ENCODE results near the gene PGC. TPM values are rescaled to one million over a fixed set of nuclear protein-coding genes. Genes with fewer than 3 reads are reported as not detected.

The PGC gene
- total and polyA plus RNA-seq, 2 of the 8 experiments (the other 6 are each of a cell fraction or from before 2014, with no cell fraction given): 0.09 TPM; not detected in 1

GRCh38 chr6:41708856-41709255 lies 38.3 kb downstream of the PGC start:
- no peak overlapping the region for H3K14ac ChIP-seq (ENCODE audit: insufficient read length)
- peaks cover 0 to 2% of the 10 kb centered on the region in 2 experiments for H4K20me1 ChIP-seq (replicated peaks in 1 of 2; ENCODE audit: control insufficient read depth in 1 of 2, insufficient read depth in 2 of 2, low read length in 2 of 2)
- H3K4me1 ChIP-seq (replicated peaks in 1 of 4; ENCODE audit: control insufficient read depth in 3 of 4, insufficient read depth in 4 of 4, low read length in 3 of 4): peaks cover 0 to 11% (median 3%) of the 10 kb centered on the region in 4 experiments; a peak in 4 of 7 replicates
- H2BK20ac ChIP-seq (ENCODE audit: low read length): no peak overlapping the region
- H4K8ac ChIP-seq (ENCODE audit: extremely low read depth, insufficient read depth, low read length): no peak overlapping the region
- no peak overlapping the region for H2AFZ ChIP-seq (ENCODE audit: low read length)
- H3K23ac ChIP-seq (ENCODE audit: insufficient read length): no peak overlapping the region
- ChIA-PET CTCF (ENCODE audit: partially characterized antibody) (interaction anchor here (0.7 to 12.5 kb wide), 9 partner anchors 8 to 341 kb away, joined by 3 to 181 read pairs (median 3); partner anchors contain the start of gene TFEB), POLR2A (ENCODE audit: partially characterized antibody) (interaction anchor here (3.0 kb wide), 1 partner anchor 8 kb away, joined by 9 read pairs; no protein-coding TSS in a partner anchor)
- H3K79me1 ChIP-seq (ENCODE audit: low read depth, low read length): 0 out of 2 replicates have a peak, but pooled peaks cover 2% of the 10 kb centered on the region
- peaks cover 3% of the 10 kb centered on the region; the same call in 1 of the 2 replicates for H3K23me2 ChIP-seq (ENCODE audit: low read depth, low read length)
- no peak overlapping the region for H3K27ac ChIP-seq (ENCODE audit: low read depth, low read length)
- no peaks in the 10 kb centered on the region for H3K36me3 ChIP-seq (ENCODE audit: control insufficient read depth in 2 of 4, insufficient read depth in 4 of 4, low read length in 3 of 4)
- H2BK120ac ChIP-seq (replicated peaks; ENCODE audit: low read depth, low read length): no peak overlapping the region
- no peak overlapping the region for H2AK5ac ChIP-seq (ENCODE audit: low read depth, low read length)
- 95% methylated on average over 3 of the region's 3 CpGs; no CpG with 5 or more reads in 1 of the 2 experiments for WGBS, 2 experiments (ENCODE audit: extremely low coverage in 1 of 2, insufficient coverage in 1 of 2, insufficient read length in 1 of 2, insufficient replicate concordance in 2 of 2, low coverage in 1 of 2, low lambda C conversion rate in 2 of 2, missing lambda C conversion rate in 1 of 2)
- H3K79me2 ChIP-seq (ENCODE audit: control insufficient read depth in 1 of 2, insufficient read depth in 2 of 2, low read length in 2 of 2): no peaks in the 10 kb centered on the region
- H4K91ac ChIP-seq (replicated peaks; ENCODE audit: insufficient read length, low read length): no peak overlapping the region
- H3K56ac ChIP-seq (replicated peaks; ENCODE audit: insufficient read length, low read depth, low read length): no peak overlapping the region
- H3K9ac ChIP-seq (replicated peaks in 1 of 4; ENCODE audit: extremely low read depth in 1 of 4, low read depth in 3 of 4, low read length in 3 of 4): no peak overlapping the region
- no peak overlapping the region for H3K4me2 ChIP-seq (ENCODE audit: insufficient read depth in 1 of 2, low read depth in 2 of 2, low read length in 2 of 2)
- H2BK15ac ChIP-seq (ENCODE audit: low read length): no peak overlapping the region
- no peak overlapping the region for H2BK5ac ChIP-seq (ENCODE audit: low read depth, low read length)
- no peak overlapping the region for H4K5ac ChIP-seq (ENCODE audit: insufficient read length, low read depth, low read length)
- FAIRE-seq (no peak), DNase-seq (ENCODE audit: low read depth in 1 of 2, low spot score in 2 of 2) (no peak)
- H3K9me3 ChIP-seq (ENCODE audit: insufficient read depth in 2 of 2, low read depth in 1 of 2, low read length in 1 of 2): no peaks in the 10 kb centered on the region
- no peak overlapping the region for H3K4ac ChIP-seq (replicated peaks; ENCODE audit: insufficient read length, low read depth, low read length)
- H3K4me3 ChIP-seq (ENCODE audit: extremely low read depth in 1 of 4, insufficient read depth in 2 of 4, low read depth in 3 of 4, low read length in 4 of 4): no peak overlapping the region
- no peak overlapping the region; the same call in 1 of the 2 replicates for H3K18ac ChIP-seq (ENCODE audit: extremely low read depth, low read length)
- no peaks in the 10 kb centered on the region for H3K27me3 ChIP-seq (replicated peaks in 1 of 4; ENCODE audit: control insufficient read depth in 3 of 4, extremely low read depth in 1 of 4, insufficient read depth in 3 of 4, low read length in 3 of 4)
- H2BK12ac ChIP-seq (ENCODE audit: low read depth, low read length): no peak overlapping the region
- no peak for TF ChIP-seq E2F6 (IDR thresholded peaks at IDR 0.05)
- no peak for TF ChIP-seq EP300 (IDR thresholded peaks at IDR 0.05; ENCODE audit: borderline replicate concordance in 1 of 2, low read depth in 2 of 2, low read length in 2 of 2)
- TF ChIP-seq SUZ12 (IDR thresholded peaks at IDR 0.05; ENCODE audit: low read length): no peak
- no peak for TF ChIP-seq CTBP2 (IDR thresholded peaks at IDR 0.05; ENCODE audit: borderline replicate concordance, insufficient read depth, insufficient read length, low read length)
- no peak for TF ChIP-seq ATF2 (IDR thresholded peaks at IDR 0.05; ENCODE audit: low read length)
- no peak for TF ChIP-seq MAX (IDR thresholded peaks at IDR 0.05)
- TF ChIP-seq ASH2L (IDR thresholded peaks at IDR 0.05; ENCODE audit: low read length): no peak
- TF ChIP-seq KDM4A (IDR thresholded peaks at IDR 0.05; ENCODE audit: low read depth, low read length, severe bottlenecking): no peak
- no peak for TF ChIP-seq SIN3A (conservative IDR thresholded peaks at IDR 0.05 in 1 of 2, IDR thresholded peaks at IDR 0.05 in 1 of 2; ENCODE audit: low read depth in 1 of 2, low read length in 2 of 2)
- no peak for TF ChIP-seq HDAC6 (IDR thresholded peaks at IDR 0.05; ENCODE audit: low read depth, low read length)

All from H1 (cell line).